Activated T-cell treated with anti-CD3 and anti-CD28 coated beads for 48 hours (primary cell): ENCODE results near the gene YBX1.
"Not testable (repeated sequence)": the region's sequence is repeated elsewhere in the genome, so short reads cannot be mapped to it uniquely, and the experiment has no call there.

Experiments
- DNase-seq: peaks from one replicate; pipeline ENCODE4 v3.0.0-alpha.2; 2020; ENCODE audit warnings: low read depth

The YBX1 gene

DNA sequence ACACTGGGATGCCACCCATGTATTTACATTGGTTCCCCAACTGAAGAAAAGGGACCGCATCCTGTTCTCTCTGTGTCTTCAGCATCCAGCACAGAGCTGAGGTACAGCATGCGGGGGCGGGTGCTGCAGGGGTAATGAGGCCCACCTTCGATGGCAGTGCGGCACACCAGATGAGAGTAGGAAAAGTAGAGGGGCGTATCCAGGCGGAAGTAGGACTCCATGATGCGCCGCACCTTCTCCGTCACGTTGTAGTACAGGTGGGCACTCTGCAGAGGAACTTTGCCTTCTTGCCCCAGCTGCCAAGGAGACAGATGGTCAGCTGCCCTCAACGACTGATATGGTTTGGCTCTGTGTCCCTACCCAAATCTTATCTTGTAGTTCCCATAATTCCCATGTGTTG is 67.8 kb downstream of the YBX1 start:
- DNase-seq: no peak

GRCh38 chr1:42751511-42752070 is 69.4 kb downstream of the YBX1 start:
- not testable (repeated sequence) for DNase-seq

DNA sequence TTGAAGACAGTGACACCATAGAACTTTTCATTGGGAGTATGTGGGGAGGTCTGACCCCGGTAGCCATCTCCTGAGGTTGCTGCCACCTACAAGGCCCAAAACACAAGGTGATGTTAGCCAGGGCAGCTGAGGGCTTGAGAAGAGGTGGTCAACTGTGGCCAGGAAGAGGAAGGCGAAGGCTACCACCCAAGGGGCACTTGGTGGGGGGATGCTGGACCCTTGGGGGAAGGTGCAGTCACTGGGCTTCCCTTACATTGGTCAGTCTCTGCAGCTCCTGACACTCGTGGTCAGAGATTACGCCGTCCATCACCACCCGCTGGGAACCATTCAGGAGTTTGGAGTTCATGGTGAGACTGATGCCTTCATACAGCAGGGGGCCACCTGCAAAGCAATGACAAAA is 70.1 kb downstream of the YBX1 start:
- no peak for DNase-seq

DNA sequence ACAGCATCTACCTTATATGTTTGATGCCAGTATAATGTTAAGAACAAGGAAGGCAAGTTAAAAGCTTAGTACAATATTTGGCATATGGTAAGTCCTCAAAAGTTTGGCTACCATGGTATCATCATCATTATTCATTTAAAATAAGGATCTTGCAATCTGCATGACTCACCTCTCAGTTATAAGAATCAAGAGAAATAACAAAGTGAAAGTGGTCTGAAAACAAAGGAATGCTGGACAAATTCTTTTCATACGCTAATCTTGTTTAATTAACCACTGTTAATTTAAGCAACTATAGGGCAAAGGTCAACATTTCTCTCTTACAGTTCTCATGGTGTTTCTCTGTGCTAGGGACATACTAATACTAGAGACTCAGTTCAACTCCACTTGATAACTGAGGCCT is 70.9 kb downstream of the YBX1 start:
- no peak for DNase-seq
